Liver (tissue), 9 donors: ENCODE results near the gene MYO9A. TPM values are rescaled to one million over a fixed set of nuclear protein-coding genes. Genes with fewer than 3 reads are reported as not detected.

ENCODE experiments used
- DNase-seq: peaks from one replicate; pipeline ENCODE4 v3.0.0-alpha.2; 2017; ENCODE audit warnings: low spot score
- H3K27ac ChIP-seq, 2 donors: one replicate each; pipeline ENCODE4 v1.7.0; 2013; ENCODE audit warnings: inconsistent platforms in 2 of 2, low read length in 2 of 2, control low read depth in 1 of 2, low read depth in 1 of 2, mild to moderate bottlenecking in 1 of 2
- H3K27me3 ChIP-seq, 4 donors: one replicate each; pipeline versions ENCODE4 v1.6.1 to v1.7.0; 2013; ENCODE audit warnings: low read length in 3 of 4, inconsistent platforms in 1 of 4, mild to moderate bottlenecking in 1 of 4, moderate library complexity in 1 of 4; ENCODE audit not compliant: control insufficient read depth in 4 of 4, insufficient read depth in 4 of 4
- H3K36me3 ChIP-seq, 4 donors: one replicate each; pipeline versions ENCODE4 v1.6.1 to v1.7.0; 2013; ENCODE audit warnings: low read length in 3 of 4, mild to moderate bottlenecking in 3 of 4, low read depth in 1 of 4, moderate library complexity in 1 of 4; ENCODE audit not compliant: control insufficient read depth in 4 of 4, insufficient read depth in 3 of 4
- H3K4me1 ChIP-seq, 4 donors: one replicate each; pipeline versions ENCODE4 v1.6.1 to v1.7.0; 2013; ENCODE audit warnings: low read length in 3 of 4, mild to moderate bottlenecking in 3 of 4, moderate library complexity in 1 of 4; ENCODE audit not compliant: control insufficient read depth in 4 of 4, insufficient read depth in 4 of 4
- H3K4me3 ChIP-seq, 3 donors: one replicate each; pipeline versions ENCODE4 v1.6.1 to v1.7.0; 2013; ENCODE audit warnings: low read length in 3 of 3, control low read depth in 1 of 3, low read depth in 1 of 3, mild to moderate bottlenecking in 1 of 3
- H3K9ac ChIP-seq, 2 donors: one replicate each; pipeline ENCODE4 v1.7.0; 2013; ENCODE audit warnings: low read length in 2 of 2, mild to moderate bottlenecking in 2 of 2, moderate library complexity in 2 of 2, control low read depth in 1 of 2, low read depth in 1 of 2
- H3K9me3 ChIP-seq, 4 donors: one replicate each; pipeline versions ENCODE4 v1.6.1 to v1.7.0; 2013; ENCODE audit warnings: low read length in 3 of 4; ENCODE audit not compliant: control insufficient read depth in 4 of 4
- EGR1 ChIP-seq, 2 donors: IDR thresholded peaks; 2 replicates each; pipeline ENCODE4 v1.6.1; 2016 to 2018; ENCODE audit warnings: antibody characterized with exemption in 2 of 2, low read depth in 2 of 2
- FOXA1 ChIP-seq: IDR thresholded peaks from 2 replicates; pipeline ENCODE4 v1.6.1; 2016; ENCODE audit warnings: antibody characterized with exemption
- FOXA2 ChIP-seq: IDR thresholded peaks from 2 replicates; pipeline ENCODE4 v1.6.1; 2016; ENCODE audit warnings: antibody characterized with exemption
- GABPA ChIP-seq, 2 donors: IDR thresholded peaks in 1 of 2; conservative IDR thresholded peaks in 1 of 2; 2 replicates each; pipeline ENCODE4 v1.6.1; 2016; ENCODE audit warnings: antibody characterized with exemption in 2 of 2, mild to moderate bottlenecking in 1 of 2, moderate library complexity in 1 of 2
- HNF4A ChIP-seq, 2 donors: conservative IDR thresholded peaks; 2 replicates each; pipeline ENCODE4 v1.6.1; 2016; ENCODE audit warnings: antibody characterized with exemption in 2 of 2, mild to moderate bottlenecking in 2 of 2
- HNF4G ChIP-seq: IDR thresholded peaks from 2 replicates; pipeline ENCODE4 v1.6.1; 2016; ENCODE audit warnings: antibody characterized with exemption
- JUND ChIP-seq, 2 donors: IDR thresholded peaks; 2 replicates each; pipeline ENCODE4 v1.6.1; 2016; ENCODE audit warnings: antibody characterized with exemption in 2 of 2
- NR2F2 ChIP-seq: IDR thresholded peaks from 2 replicates; pipeline ENCODE4 v1.6.1; 2016; ENCODE audit warnings: antibody characterized with exemption
- RAD21 ChIP-seq, 2 donors: IDR thresholded peaks; 2 replicates each; pipeline ENCODE4 v1.6.1; 2016; ENCODE audit warnings: antibody characterized with exemption in 2 of 2, mild to moderate bottlenecking in 2 of 2
- RXRA ChIP-seq, 2 donors: IDR thresholded peaks; 2 replicates each; pipeline ENCODE4 v1.6.1; 2017 to 2018; ENCODE audit warnings: antibody characterized with exemption in 2 of 2, mild to moderate bottlenecking in 1 of 2
- SP1 ChIP-seq: IDR thresholded peaks from 2 replicates; pipeline ENCODE4 v1.6.1; 2018; ENCODE audit warnings: antibody characterized with exemption, mild to moderate bottlenecking
- TAF1 ChIP-seq: conservative IDR thresholded peaks from 2 replicates; pipeline ENCODE4 v1.6.1; 2016; ENCODE audit warnings: antibody characterized with exemption, mild to moderate bottlenecking
- YY1 ChIP-seq: IDR thresholded peaks from 2 replicates; pipeline ENCODE4 v1.6.1; 2016; ENCODE audit warnings: antibody characterized with exemption, mild to moderate bottlenecking
- WGBS: extraction: QIAGEN DNeasy Blood & Tissue Kit; methylation state at CpG from one replicate; pipeline ENCODE4 v1.1.7; 2013; 5-methylcytosine and 5-hydroxymethylcytosine counted together
- polyA plus RNA-seq, 2 donors: library from polyadenylated mRNA; stranded (reverse) in 1 of 2; unstranded in 1 of 2; fragments of 200-250 nt in 1 of 2; fragments of >200 nt in 1 of 2; fragmentation: Nextera tagmentation in 1 of 2; extraction: Ambion mirVana in 1 of 2; gene quantifications; one replicate each; pipeline versions ENCODE4 v1.2.1 to v1.2.3, GENCODE V29; 2013 to 2015
- total RNA-seq, 2 donors: library from RNA; depleted of rRNA; stranded (reverse); fragments of >200 nt; gene quantifications; one replicate each; pipeline ENCODE4 v1.2.3, GENCODE V29; 2014
- TF ChIP-seq, protein P1 (sequence below): IDR thresholded peaks from 2 replicates; pipeline ENCODE4 v1.6.1; 2016; ENCODE audit warnings: antibody characterized with exemption
- TF ChIP-seq, protein P2 (sequence below): fragments of 150-350 bp; IDR thresholded peaks from 2 replicates; pipeline ENCODE4 v1.5.1; 2017; ENCODE audit warnings: improper control_type of control experiment, low read depth, low read length; ENCODE audit not compliant: missing input control
- TF ChIP-seq, protein P3 (sequence below): IDR thresholded peaks from 2 replicates; pipeline ENCODE4 v1.6.1; 2016; ENCODE audit warnings: antibody characterized with exemption, mild to moderate bottlenecking
- TF ChIP-seq, protein P4 (sequence below): IDR thresholded peaks from 2 replicates; pipeline ENCODE4 v1.6.1; 2016; ENCODE audit warnings: antibody characterized with exemption
- TF ChIP-seq, protein P5 (sequence below): IDR thresholded peaks from 2 replicates; pipeline ENCODE4 v1.6.1; 2016; ENCODE audit warnings: antibody characterized with exemption
- donor health status: healthy.
- donor health status: healthy.
- donor health status: healthy.
- donor health status: healthy.
- donor health status: healthy.

MYO9A gene
- total and polyA plus RNA-seq, 4 donors, result 1.4 to 14.9 (median 8.4) TPM

DNA sequence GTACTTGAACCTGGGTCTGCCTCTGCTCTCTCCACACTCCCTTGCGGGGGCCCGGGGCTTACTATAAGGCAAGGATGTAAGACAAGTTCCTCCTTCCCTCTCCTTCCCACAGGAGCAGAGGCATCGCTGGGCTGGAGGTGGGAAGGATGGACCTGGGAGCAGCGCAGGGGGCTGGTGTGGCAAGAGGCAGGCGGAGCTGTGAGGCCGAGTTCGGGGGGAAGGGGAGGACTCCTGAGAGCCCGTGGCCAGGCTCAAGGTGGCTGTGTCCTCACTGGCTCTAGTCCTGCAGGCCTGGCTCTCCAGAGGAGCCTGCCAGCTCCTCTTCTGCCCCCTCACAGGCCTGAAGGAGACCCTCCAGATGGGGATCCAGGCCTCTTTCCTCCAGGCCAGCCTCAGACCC, 308.6 kb downstream of the MYO9A start:
- no peak overlapping the region for H3K27ac ChIP-seq
- H3K4me1 ChIP-seq, result no peaks in the 10 kb centered on the region
- no peak for DNase-seq
- H3K9ac ChIP-seq, result no peak overlapping the region
- 62% methylated on average over 8 of the region's 8 CpGs for WGBS
- H3K27me3 ChIP-seq, result peaks cover 0 to 4% (median 2%) of the 10 kb centered on the region in 4 donors
- no peaks in the 10 kb centered on the region for H3K9me3 ChIP-seq
- no peak overlapping the region for H3K4me3 ChIP-seq
- TF ChIP-seq FOXA2 (no peak), RXRA (IDR thresholded peaks at IDR 0.05) (no peak), GABPA (IDR thresholded peaks at IDR 0.05 in 1 of 2, conservative IDR thresholded peaks at IDR 0.05 in 1 of 2) (no peak), NR2F2 (no peak), EGR1 (IDR thresholded peaks at IDR 0.05; ENCODE audit: low read depth in 2 of 2) (no peak), JUND (IDR thresholded peaks at IDR 0.05) (no peak), TAF1 (no peak), SP1 (no peak), RAD21 (IDR thresholded peaks at IDR 0.05) (no peak), HNF4A (conservative IDR thresholded peaks at IDR 0.05) (no peak), HNF4G (no peak), YY1 (no peak), FOXA1 (no peak)
- TF ChIP-seq, protein P1, sequence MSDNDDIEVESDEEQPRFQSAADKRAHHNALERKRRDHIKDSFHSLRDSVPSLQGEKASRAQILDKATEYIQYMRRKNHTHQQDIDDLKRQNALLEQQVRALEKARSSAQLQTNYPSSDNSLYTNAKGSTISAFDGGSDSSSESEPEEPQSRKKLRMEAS, result no peak
- TF ChIP-seq, protein P2, sequence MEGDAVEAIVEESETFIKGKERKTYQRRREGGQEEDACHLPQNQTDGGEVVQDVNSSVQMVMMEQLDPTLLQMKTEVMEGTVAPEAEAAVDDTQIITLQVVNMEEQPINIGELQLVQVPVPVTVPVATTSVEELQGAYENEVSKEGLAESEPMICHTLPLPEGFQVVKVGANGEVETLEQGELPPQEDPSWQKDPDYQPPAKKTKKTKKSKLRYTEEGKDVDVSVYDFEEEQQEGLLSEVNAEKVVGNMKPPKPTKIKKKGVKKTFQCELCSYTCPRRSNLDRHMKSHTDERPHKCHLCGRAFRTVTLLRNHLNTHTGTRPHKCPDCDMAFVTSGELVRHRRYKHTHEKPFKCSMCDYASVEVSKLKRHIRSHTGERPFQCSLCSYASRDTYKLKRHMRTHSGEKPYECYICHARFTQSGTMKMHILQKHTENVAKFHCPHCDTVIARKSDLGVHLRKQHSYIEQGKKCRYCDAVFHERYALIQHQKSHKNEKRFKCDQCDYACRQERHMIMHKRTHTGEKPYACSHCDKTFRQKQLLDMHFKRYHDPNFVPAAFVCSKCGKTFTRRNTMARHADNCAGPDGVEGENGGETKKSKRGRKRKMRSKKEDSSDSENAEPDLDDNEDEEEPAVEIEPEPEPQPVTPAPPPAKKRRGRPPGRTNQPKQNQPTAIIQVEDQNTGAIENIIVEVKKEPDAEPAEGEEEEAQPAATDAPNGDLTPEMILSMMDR, result no peak
- TF ChIP-seq, protein P3, sequence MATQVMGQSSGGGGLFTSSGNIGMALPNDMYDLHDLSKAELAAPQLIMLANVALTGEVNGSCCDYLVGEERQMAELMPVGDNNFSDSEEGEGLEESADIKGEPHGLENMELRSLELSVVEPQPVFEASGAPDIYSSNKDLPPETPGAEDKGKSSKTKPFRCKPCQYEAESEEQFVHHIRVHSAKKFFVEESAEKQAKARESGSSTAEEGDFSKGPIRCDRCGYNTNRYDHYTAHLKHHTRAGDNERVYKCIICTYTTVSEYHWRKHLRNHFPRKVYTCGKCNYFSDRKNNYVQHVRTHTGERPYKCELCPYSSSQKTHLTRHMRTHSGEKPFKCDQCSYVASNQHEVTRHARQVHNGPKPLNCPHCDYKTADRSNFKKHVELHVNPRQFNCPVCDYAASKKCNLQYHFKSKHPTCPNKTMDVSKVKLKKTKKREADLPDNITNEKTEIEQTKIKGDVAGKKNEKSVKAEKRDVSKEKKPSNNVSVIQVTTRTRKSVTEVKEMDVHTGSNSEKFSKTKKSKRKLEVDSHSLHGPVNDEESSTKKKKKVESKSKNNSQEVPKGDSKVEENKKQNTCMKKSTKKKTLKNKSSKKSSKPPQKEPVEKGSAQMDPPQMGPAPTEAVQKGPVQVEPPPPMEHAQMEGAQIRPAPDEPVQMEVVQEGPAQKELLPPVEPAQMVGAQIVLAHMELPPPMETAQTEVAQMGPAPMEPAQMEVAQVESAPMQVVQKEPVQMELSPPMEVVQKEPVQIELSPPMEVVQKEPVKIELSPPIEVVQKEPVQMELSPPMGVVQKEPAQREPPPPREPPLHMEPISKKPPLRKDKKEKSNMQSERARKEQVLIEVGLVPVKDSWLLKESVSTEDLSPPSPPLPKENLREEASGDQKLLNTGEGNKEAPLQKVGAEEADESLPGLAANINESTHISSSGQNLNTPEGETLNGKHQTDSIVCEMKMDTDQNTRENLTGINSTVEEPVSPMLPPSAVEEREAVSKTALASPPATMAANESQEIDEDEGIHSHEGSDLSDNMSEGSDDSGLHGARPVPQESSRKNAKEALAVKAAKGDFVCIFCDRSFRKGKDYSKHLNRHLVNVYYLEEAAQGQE, result no peak
- TF ChIP-seq, protein P4, sequence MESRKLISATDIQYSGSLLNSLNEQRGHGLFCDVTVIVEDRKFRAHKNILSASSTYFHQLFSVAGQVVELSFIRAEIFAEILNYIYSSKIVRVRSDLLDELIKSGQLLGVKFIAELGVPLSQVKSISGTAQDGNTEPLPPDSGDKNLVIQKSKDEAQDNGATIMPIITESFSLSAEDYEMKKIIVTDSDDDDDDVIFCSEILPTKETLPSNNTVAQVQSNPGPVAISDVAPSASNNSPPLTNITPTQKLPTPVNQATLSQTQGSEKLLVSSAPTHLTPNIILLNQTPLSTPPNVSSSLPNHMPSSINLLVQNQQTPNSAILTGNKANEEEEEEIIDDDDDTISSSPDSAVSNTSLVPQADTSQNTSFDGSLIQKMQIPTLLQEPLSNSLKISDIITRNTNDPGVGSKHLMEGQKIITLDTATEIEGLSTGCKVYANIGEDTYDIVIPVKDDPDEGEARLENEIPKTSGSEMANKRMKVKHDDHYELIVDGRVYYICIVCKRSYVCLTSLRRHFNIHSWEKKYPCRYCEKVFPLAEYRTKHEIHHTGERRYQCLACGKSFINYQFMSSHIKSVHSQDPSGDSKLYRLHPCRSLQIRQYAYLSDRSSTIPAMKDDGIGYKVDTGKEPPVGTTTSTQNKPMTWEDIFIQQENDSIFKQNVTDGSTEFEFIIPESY, result no peak
- TF ChIP-seq, protein P5, sequence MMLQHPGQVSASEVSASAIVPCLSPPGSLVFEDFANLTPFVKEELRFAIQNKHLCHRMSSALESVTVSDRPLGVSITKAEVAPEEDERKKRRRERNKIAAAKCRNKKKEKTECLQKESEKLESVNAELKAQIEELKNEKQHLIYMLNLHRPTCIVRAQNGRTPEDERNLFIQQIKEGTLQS, result no peak
- H3K36me3 ChIP-seq, result no peaks in the 10 kb centered on the region
